ENCODE data around the gene CD200R1L.

DNA sequence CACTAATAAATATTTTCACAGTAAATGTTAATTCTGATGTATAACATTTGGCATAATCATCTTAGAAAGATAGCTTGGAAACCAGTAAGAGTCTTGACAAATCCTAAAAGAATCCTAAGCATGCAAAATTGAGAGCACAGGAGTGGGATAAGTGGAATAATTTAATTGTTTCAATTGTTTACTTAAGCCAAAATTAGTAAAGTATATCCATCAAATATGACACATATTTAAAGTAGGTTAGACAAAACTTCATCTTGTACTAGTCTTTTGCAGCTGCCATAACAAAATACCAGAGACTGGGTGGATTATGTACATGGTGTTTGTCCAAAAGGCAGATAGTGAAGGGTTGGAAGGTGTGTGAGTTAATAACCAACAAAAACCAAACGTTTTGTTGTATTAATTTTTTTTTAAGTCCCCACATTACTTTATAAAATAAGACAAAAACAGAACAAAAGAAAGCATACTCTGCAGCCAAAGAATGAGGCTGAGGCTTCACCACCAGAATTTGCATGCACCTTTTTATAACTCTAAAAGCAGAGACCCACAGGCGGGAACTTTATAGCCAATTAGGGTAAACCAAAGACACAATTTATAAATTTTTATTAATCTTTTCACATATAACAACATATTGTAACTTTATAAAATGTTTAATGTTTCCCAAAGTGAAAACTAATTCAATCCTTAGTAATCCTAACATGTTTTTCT, 41.9 kb upstream of the CD200R1L start:
- TF ChIP-seq, protein P1, sequence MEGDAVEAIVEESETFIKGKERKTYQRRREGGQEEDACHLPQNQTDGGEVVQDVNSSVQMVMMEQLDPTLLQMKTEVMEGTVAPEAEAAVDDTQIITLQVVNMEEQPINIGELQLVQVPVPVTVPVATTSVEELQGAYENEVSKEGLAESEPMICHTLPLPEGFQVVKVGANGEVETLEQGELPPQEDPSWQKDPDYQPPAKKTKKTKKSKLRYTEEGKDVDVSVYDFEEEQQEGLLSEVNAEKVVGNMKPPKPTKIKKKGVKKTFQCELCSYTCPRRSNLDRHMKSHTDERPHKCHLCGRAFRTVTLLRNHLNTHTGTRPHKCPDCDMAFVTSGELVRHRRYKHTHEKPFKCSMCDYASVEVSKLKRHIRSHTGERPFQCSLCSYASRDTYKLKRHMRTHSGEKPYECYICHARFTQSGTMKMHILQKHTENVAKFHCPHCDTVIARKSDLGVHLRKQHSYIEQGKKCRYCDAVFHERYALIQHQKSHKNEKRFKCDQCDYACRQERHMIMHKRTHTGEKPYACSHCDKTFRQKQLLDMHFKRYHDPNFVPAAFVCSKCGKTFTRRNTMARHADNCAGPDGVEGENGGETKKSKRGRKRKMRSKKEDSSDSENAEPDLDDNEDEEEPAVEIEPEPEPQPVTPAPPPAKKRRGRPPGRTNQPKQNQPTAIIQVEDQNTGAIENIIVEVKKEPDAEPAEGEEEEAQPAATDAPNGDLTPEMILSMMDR (IDR thresholded peaks at IDR 0.05; ENCODE audit: poor library complexity): no peak
- no peak for TF ChIP-seq EZH2 (IDR thresholded peaks at IDR 0.05; ENCODE audit: borderline replicate concordance)
